ENCODE results near the gene CLINT1. TPM values are rescaled to one million over a fixed set of nuclear protein-coding genes. Genes with fewer than 3 reads are reported as not detected.

CLINT1 gene
- total and polyA plus RNA-seq, 4 donors, result 46.2 to 80.4 (median 54.0) TPM

DNA sequence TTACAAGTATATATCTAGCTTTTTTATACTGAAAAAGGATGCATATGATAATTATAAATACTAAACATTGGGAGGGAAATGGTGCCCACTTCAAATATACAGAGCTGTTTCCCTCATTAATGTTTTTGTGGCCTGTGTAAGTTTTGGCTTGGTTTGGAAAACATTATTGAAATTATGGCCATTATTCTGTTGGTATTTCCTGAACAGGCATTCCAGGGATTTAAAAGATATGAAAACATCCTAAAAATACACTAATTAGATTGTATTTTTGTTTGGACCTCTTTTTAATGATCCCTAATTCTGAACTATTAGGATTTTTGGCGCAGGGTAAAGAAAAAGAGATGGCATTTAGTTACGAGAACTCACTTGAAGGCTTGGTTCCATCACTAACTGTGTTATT lies 50.9 kb downstream of the CLINT1 start:
- H3K27me3 ChIP-seq (ENCODE audit: control insufficient read depth, insufficient read depth, low read length), result no peaks in the 10 kb centered on the region
- WGBS (ENCODE audit: insufficient coverage), result no CpG with 5 or more reads among the region's 2 CpGs
- no peaks in the 10 kb centered on the region for H3K9me3 ChIP-seq (ENCODE audit: control insufficient read depth, insufficient read depth, low read length)
- H3K4me3 ChIP-seq (ENCODE audit: low read depth, low read length), result no peak overlapping the region
- no peak overlapping the region for H3K27ac ChIP-seq (ENCODE audit: low read depth, low read length)
- DNase-seq (ENCODE audit: low read depth in 4 of 6, low spot score in 6 of 6), result no peak
- H3K4me1 ChIP-seq (ENCODE audit: control insufficient read depth, insufficient read depth, low read length), result no peaks in the 10 kb centered on the region
- peaks cover 9% of the 10 kb centered on the region for H3K36me3 ChIP-seq (ENCODE audit: control insufficient read depth, insufficient read depth, low read length)

GRCh38 chr5:157802736-157803135 lies 56.2 kb downstream of the CLINT1 start:
- Histone ChIP-seq H3K9me3 (ENCODE audit: control insufficient read depth, insufficient read depth, low read length) (no peaks in the 10 kb centered on the region), H3K27me3 (ENCODE audit: control insufficient read depth, insufficient read depth, low read length) (no peaks in the 10 kb centered on the region), H3K27ac (ENCODE audit: low read depth, low read length) (no peak overlapping the region), H3K4me1 (ENCODE audit: control insufficient read depth, insufficient read depth, low read length) (no peaks in the 10 kb centered on the region), H3K4me3 (ENCODE audit: low read depth, low read length) (no peak overlapping the region), H3K36me3 (ENCODE audit: control insufficient read depth, insufficient read depth, low read length) (peaks cover 7% of the 10 kb centered on the region)
- WGBS (ENCODE audit: insufficient coverage), result 100% methylated on average over 2 of the region's 6 CpGs
- DNase-seq (ENCODE audit: low read depth in 4 of 6, low spot score in 6 of 6), result no peak

- no peaks in the 10 kb centered on the region for H3K9me3 ChIP-seq (ENCODE audit: control insufficient read depth, insufficient read depth, low read length)
- no peaks in the 10 kb centered on the region for H3K4me1 ChIP-seq (ENCODE audit: control insufficient read depth, insufficient read depth, low read length)
- DNase-seq (ENCODE audit: low read depth in 4 of 6, low spot score in 6 of 6), result peak in 1 of 6 donors; percentile 80
Observed at GRCh38 chr5:157800137-157800536, 58.8 kb downstream of the CLINT1 start.

GRCh38 chr5:157799578-157799977 lies 59.4 kb downstream of the CLINT1 start:
- H3K27me3 ChIP-seq (ENCODE audit: control insufficient read depth, insufficient read depth, low read length), result no peaks in the 10 kb centered on the region
- no CpG with 5 or more reads among the region's 1 CpG for WGBS (ENCODE audit: insufficient coverage)
- H3K4me3 ChIP-seq (ENCODE audit: low read depth, low read length), result no peak overlapping the region

More at GRCh38 chr5:157800137-157800536, 58.8 kb downstream of the CLINT1 start:
- peaks cover 7% of the 10 kb centered on the region for H3K36me3 ChIP-seq (ENCODE audit: control insufficient read depth, insufficient read depth, low read length)
- no peaks in the 10 kb centered on the region for H3K27me3 ChIP-seq (ENCODE audit: control insufficient read depth, insufficient read depth, low read length)
- no CpG with 5 or more reads among the region's 1 CpG for WGBS (ENCODE audit: insufficient coverage)
- no peak overlapping the region for H3K4me3 ChIP-seq (ENCODE audit: low read depth, low read length)
- H3K27ac ChIP-seq (ENCODE audit: low read depth, low read length), result no peak overlapping the region

DNA sequence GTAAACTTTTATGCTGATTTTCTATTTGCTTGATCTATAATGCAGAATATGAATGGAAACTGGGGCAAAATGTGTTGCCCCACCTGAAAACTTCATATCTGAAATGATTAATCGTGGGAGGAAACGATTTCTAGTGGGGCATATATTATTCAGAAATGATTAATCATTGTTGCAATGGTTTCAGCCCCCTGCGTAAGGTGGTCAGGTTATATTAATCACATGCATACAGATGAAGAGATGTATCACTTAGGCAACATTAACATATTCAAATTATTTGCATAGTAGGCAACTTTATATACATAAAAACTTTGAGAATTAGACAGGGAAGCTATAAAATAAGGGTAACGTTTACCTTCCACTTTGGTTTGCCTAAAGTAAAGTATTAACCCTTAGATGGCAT lies 65.6 kb downstream of the CLINT1 start:
- H3K27me3 ChIP-seq (ENCODE audit: control insufficient read depth, insufficient read depth, low read length), result no peaks in the 10 kb centered on the region
- H3K36me3 ChIP-seq (ENCODE audit: control insufficient read depth, insufficient read depth, low read length), result peaks cover 13% of the 10 kb centered on the region
- no peak overlapping the region for H3K27ac ChIP-seq (ENCODE audit: low read depth, low read length)
- no peaks in the 10 kb centered on the region for H3K9me3 ChIP-seq (ENCODE audit: control insufficient read depth, insufficient read depth, low read length)
- H3K4me3 ChIP-seq (ENCODE audit: low read depth, low read length), result no peak overlapping the region
- WGBS (ENCODE audit: insufficient coverage), result no CpG with 5 or more reads among the region's 4 CpGs
- DNase-seq (ENCODE audit: low read depth in 4 of 6, low spot score in 6 of 6), result no peak
- no peaks in the 10 kb centered on the region for H3K4me1 ChIP-seq (ENCODE audit: control insufficient read depth, insufficient read depth, low read length)

More at GRCh38 chr5:157799578-157799977, 59.4 kb downstream of the CLINT1 start:
- Histone ChIP-seq H3K27ac (ENCODE audit: low read depth, low read length) (no peak overlapping the region), H3K9me3 (ENCODE audit: control insufficient read depth, insufficient read depth, low read length) (no peaks in the 10 kb centered on the region), H3K36me3 (ENCODE audit: control insufficient read depth, insufficient read depth, low read length) (peaks cover 6% of the 10 kb centered on the region), H3K4me1 (ENCODE audit: control insufficient read depth, insufficient read depth, low read length) (no peaks in the 10 kb centered on the region)
- DNase-seq (ENCODE audit: low read depth in 4 of 6, low spot score in 6 of 6), result no peak

GRCh38 chr5:157785801-157786200 lies 73.1 kb downstream of the CLINT1 start:
- Histone ChIP-seq H3K4me3 (ENCODE audit: low read depth, low read length) (no peak overlapping the region), H3K36me3 (ENCODE audit: control insufficient read depth, insufficient read depth, low read length) (peaks cover 10% of the 10 kb centered on the region), H3K4me1 (ENCODE audit: control insufficient read depth, insufficient read depth, low read length) (no peaks in the 10 kb centered on the region), H3K27me3 (ENCODE audit: control insufficient read depth, insufficient read depth, low read length) (no peaks in the 10 kb centered on the region), H3K9me3 (ENCODE audit: control insufficient read depth, insufficient read depth, low read length) (no peaks in the 10 kb centered on the region), H3K27ac (ENCODE audit: low read depth, low read length) (no peak overlapping the region)
- peak in 1 of 6 donors; percentile 74 for DNase-seq (ENCODE audit: low read depth in 4 of 6, low spot score in 6 of 6)
- WGBS (ENCODE audit: insufficient coverage), result no CpG with 5 or more reads among the region's 3 CpGs

DNA sequence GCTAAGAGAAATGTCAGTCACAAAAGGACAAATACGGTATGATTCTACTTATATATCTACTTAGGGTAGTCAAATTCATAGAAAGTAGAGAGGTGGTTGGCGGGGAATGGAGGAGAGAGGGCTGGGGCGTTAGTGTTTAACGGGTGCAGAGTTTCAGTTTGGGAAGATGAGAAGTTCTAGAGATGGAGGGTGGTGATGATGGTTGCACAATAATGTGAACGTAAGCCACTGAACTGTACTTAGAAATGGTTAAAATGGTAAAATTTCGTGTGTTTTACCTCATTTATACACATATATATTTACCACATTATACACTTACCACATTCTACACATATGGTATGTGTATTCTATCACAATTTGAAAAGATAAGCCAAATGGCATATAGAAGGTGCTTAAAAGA lies 79.7 kb downstream of the CLINT1 start:
- H3K9me3 ChIP-seq (ENCODE audit: control insufficient read depth, insufficient read depth, low read length), result no peaks in the 10 kb centered on the region
- H3K4me1 ChIP-seq (ENCODE audit: control insufficient read depth, insufficient read depth, low read length), result no peaks in the 10 kb centered on the region
- no peak overlapping the region for H3K4me3 ChIP-seq (ENCODE audit: low read depth, low read length)
- no peaks in the 10 kb centered on the region for H3K36me3 ChIP-seq (ENCODE audit: control insufficient read depth, insufficient read depth, low read length)
- no peak overlapping the region for H3K27ac ChIP-seq (ENCODE audit: low read depth, low read length)
- no peak for DNase-seq (ENCODE audit: low read depth in 4 of 6, low spot score in 6 of 6)
- no peaks in the 10 kb centered on the region for H3K27me3 ChIP-seq (ENCODE audit: control insufficient read depth, insufficient read depth, low read length)
- 100% methylated on average over 3 of the region's 6 CpGs for WGBS (ENCODE audit: insufficient coverage)

GRCh38 chr5:157778121-157778805 lies 80.7 kb downstream of the CLINT1 start:
- peak in 2 of 6 donors; percentile 15 to 35 for DNase-seq (ENCODE audit: low read depth in 4 of 6, low spot score in 6 of 6)
- Histone ChIP-seq H3K4me3 (ENCODE audit: low read depth, low read length) (no peak overlapping the region), H3K9me3 (ENCODE audit: control insufficient read depth, insufficient read depth, low read length) (no peaks in the 10 kb centered on the region), H3K27ac (ENCODE audit: low read depth, low read length) (no peak overlapping the region), H3K27me3 (ENCODE audit: control insufficient read depth, insufficient read depth, low read length) (no peaks in the 10 kb centered on the region), H3K4me1 (ENCODE audit: control insufficient read depth, insufficient read depth, low read length) (no peaks in the 10 kb centered on the region), H3K36me3 (ENCODE audit: control insufficient read depth, insufficient read depth, low read length) (no peaks in the 10 kb centered on the region)
- WGBS (ENCODE audit: insufficient coverage), result no CpG with 5 or more reads among the region's 8 CpGs

- Histone ChIP-seq H3K9me3 (ENCODE audit: control insufficient read depth, insufficient read depth, low read length) (no peaks in the 10 kb centered on the region), H3K27me3 (ENCODE audit: control insufficient read depth, insufficient read depth, low read length) (no peaks in the 10 kb centered on the region), H3K27ac (ENCODE audit: low read depth, low read length) (no peak overlapping the region), H3K36me3 (ENCODE audit: control insufficient read depth, insufficient read depth, low read length) (no peaks in the 10 kb centered on the region), H3K4me1 (ENCODE audit: control insufficient read depth, insufficient read depth, low read length) (no peaks in the 10 kb centered on the region), H3K4me3 (ENCODE audit: low read depth, low read length) (no peak overlapping the region)
- WGBS (ENCODE audit: insufficient coverage), result 62% methylated on average over 9 of the region's 10 CpGs
- DNase-seq (ENCODE audit: low read depth in 4 of 6, low spot score in 6 of 6), result peak in 1 of 6 donors; percentile 88
Observed at GRCh38 chr5:157772127-157772526, 86.8 kb downstream of the CLINT1 start.

DNA sequence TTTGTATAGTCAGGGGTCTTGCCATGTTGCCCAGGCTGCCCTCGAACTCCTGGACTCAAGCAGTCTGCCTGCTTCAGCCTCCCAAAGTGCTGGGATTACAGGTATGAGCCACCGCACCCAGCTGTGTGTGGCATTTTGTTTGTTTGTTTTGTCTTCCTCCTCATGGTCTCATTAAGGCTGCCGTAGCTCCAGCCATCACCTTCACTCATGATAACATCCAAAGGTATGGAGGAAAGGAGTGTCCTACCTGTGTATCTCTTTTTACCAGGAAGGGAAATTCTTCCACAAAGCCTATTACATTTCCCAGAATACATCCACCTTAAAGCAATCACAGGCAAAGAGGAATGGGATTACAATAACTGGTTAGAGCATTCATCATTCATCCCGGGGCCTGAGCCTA lies 88.3 kb downstream of the CLINT1 start:
- H3K4me1 ChIP-seq (ENCODE audit: control insufficient read depth, insufficient read depth, low read length), result no peaks in the 10 kb centered on the region
- 86% methylated on average over 1 of the region's 4 CpGs for WGBS (ENCODE audit: insufficient coverage)
- no peaks in the 10 kb centered on the region for H3K27me3 ChIP-seq (ENCODE audit: control insufficient read depth, insufficient read depth, low read length)
- H3K36me3 ChIP-seq (ENCODE audit: control insufficient read depth, insufficient read depth, low read length), result no peaks in the 10 kb centered on the region
- H3K27ac ChIP-seq (ENCODE audit: low read depth, low read length), result no peak overlapping the region
- H3K4me3 ChIP-seq (ENCODE audit: low read depth, low read length), result no peak overlapping the region
- no peak for DNase-seq (ENCODE audit: low read depth in 4 of 6, low spot score in 6 of 6)
- H3K9me3 ChIP-seq (ENCODE audit: control insufficient read depth, insufficient read depth, low read length), result no peaks in the 10 kb centered on the region

Measured in spinal cord (tissue), 10 donors.